ENCODE data around the gene CRYBB1. TPM values are rescaled to one million over a fixed set of nuclear protein-coding genes. Genes with fewer than 3 reads are reported as not detected.

Gene CRYBB1
- total RNA-seq, 4 donors from 2014 or later = not detected

DNA sequence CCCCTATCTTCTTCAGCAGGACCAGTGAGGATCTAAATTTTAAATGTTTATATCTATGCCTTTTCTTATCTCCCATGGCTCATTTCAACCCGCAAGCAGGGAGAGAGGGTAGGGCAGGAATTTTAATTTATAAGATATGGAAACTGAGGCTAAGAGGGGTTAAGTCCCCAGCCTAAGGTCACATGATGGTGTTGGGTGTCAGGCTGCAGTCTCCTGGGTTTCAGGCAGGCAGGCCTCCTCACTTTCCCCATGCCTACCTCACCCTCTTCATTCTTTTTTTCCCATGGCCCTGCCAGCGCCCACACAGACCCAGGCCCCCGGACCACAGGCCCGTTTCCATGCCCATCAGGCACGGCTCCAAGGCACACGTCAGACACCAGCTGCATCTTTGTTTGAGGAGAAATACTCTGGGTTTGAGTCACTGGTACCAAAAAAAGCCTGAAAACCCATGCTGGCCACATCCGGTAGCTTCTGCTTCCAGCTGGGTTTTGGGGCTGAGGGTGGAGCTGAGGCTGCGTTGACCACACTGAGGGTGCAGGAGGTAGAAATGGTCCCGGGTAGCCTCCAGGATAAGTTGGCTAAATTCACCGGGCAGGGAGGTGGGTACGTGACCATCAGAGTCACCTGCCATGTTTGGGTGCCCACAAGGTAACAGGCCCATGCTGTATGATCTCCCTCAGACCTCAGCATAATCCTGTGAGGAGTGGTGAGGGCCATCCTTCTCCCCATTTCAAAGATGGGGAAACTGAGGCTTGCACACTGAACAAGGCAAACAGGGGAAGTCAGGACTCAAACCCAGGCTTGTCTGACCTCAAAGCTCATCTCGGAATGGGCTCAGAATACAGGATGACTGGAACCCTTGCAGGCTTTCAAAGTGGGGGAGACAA is 7.5 kb downstream of the CRYBB1 start:
- H3K27me3 ChIP-seq = no peaks in the 10 kb centered on the region
- H3K4me1 ChIP-seq = peaks cover 0 to 16% (median 2%) of the 10 kb centered on the region in 4 donors
- no peaks in the 10 kb centered on the region for H3K9me3 ChIP-seq
- H3K4me3 ChIP-seq = no peak overlapping the region
- peak overlapping the region in 1 of 4 donors; percentile 49 for H3K27ac ChIP-seq
- no peaks in the 10 kb centered on the region for H3K36me3 ChIP-seq
- no peak for TF ChIP-seq POLR2A (IDR thresholded peaks at IDR 0.05)
- TF ChIP-seq, protein P1, sequence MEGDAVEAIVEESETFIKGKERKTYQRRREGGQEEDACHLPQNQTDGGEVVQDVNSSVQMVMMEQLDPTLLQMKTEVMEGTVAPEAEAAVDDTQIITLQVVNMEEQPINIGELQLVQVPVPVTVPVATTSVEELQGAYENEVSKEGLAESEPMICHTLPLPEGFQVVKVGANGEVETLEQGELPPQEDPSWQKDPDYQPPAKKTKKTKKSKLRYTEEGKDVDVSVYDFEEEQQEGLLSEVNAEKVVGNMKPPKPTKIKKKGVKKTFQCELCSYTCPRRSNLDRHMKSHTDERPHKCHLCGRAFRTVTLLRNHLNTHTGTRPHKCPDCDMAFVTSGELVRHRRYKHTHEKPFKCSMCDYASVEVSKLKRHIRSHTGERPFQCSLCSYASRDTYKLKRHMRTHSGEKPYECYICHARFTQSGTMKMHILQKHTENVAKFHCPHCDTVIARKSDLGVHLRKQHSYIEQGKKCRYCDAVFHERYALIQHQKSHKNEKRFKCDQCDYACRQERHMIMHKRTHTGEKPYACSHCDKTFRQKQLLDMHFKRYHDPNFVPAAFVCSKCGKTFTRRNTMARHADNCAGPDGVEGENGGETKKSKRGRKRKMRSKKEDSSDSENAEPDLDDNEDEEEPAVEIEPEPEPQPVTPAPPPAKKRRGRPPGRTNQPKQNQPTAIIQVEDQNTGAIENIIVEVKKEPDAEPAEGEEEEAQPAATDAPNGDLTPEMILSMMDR (IDR thresholded peaks at IDR 0.05) = no peak
- peak in 2 of 3 donors; percentile 72 to 80 for DNase-seq

GRCh38 chr22:26609287-26609686 is 8.5 kb downstream of the CRYBB1 start:
- no peak overlapping the region for H3K27ac ChIP-seq
- DNase-seq = no peak
- H3K27me3 ChIP-seq = no peaks in the 10 kb centered on the region
- no peak overlapping the region for H3K4me3 ChIP-seq
- H3K4me1 ChIP-seq = peaks cover 0 to 13% (median 2%) of the 10 kb centered on the region in 4 donors
- H3K36me3 ChIP-seq = no peaks in the 10 kb centered on the region
- no peaks in the 10 kb centered on the region for H3K9me3 ChIP-seq
- TF ChIP-seq, protein P1 (IDR thresholded peaks at IDR 0.05) = no peak
- no peak for TF ChIP-seq POLR2A (IDR thresholded peaks at IDR 0.05)

GRCh38 chr22:26608129-26608528 is 9.7 kb downstream of the CRYBB1 start:
- TF ChIP-seq POLR2A (IDR thresholded peaks at IDR 0.05) = no peak
- TF ChIP-seq, protein P1 (IDR thresholded peaks at IDR 0.05) = no peak
- Histone ChIP-seq H3K4me1 (peaks cover 0 to 13% (median 2%) of the 10 kb centered on the region in 4 donors), H3K4me3 (no peak overlapping the region), H3K36me3 (no peaks in the 10 kb centered on the region), H3K27ac (no peak overlapping the region), H3K9me3 (no peaks in the 10 kb centered on the region), H3K27me3 (no peaks in the 10 kb centered on the region)
- DNase-seq = no peak

DNA sequence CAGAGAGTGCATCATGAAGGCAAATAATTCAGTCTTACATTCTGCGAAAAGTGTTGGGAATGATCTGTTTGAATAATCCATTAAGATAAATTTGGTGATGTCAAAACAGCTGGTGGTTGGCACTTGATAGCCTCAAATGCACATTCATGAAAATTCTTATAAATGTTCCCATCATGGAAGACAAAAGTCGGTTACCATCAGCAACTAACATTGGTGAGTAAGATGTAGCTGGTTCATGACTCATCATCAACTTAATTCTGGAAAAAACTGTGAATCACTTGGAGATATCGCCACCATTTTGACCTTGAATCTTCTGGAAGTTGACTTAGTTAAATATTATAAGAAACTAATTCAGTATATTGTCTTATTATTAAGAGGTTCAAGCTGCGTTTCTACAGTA is 11.2 kb downstream of the CRYBB1 start:
- H3K27ac ChIP-seq = no peak overlapping the region
- DNase-seq = no peak
- H3K4me3 ChIP-seq = no peak overlapping the region
- H3K27me3 ChIP-seq = no peaks in the 10 kb centered on the region
- H3K9me3 ChIP-seq = no peaks in the 10 kb centered on the region
- peaks cover 0 to 13% (median 2%) of the 10 kb centered on the region in 4 donors for H3K4me1 ChIP-seq
- no peaks in the 10 kb centered on the region for H3K36me3 ChIP-seq
- TF ChIP-seq, protein P1 (IDR thresholded peaks at IDR 0.05) = no peak
- TF ChIP-seq POLR2A (IDR thresholded peaks at IDR 0.05) = no peak

GRCh38 chr22:26604368-26604767 is 13.5 kb downstream of the CRYBB1 start:
- Histone ChIP-seq H3K4me1 (no peaks in the 10 kb centered on the region), H3K27me3 (no peaks in the 10 kb centered on the region), H3K27ac (no peak overlapping the region), H3K9me3 (no peaks in the 10 kb centered on the region), H3K4me3 (no peak overlapping the region), H3K36me3 (no peaks in the 10 kb centered on the region)
- TF ChIP-seq, protein P1 (IDR thresholded peaks at IDR 0.05) = no peak
- TF ChIP-seq POLR2A (IDR thresholded peaks at IDR 0.05) = no peak
- no peak for DNase-seq
